Hepatocyte (in vitro differentiated cells): ENCODE data around the gene DAB2. TPM values are rescaled to one million over a fixed set of nuclear protein-coding genes. Genes with fewer than 3 reads are reported as not detected.

ENCODE experiments used
- DNase-seq: peaks from one replicate; pipeline ENCODE4 v3.0.0-alpha.2; 2016; ENCODE audit warnings: low spot score
- H2AFZ ChIP-seq: fragments of 200-600 bp; sonication (generic); 2 replicates; pipeline ENCODE4 v1.6.0; 2016; ENCODE audit warnings: antibody characterized with exemption, mild to moderate bottlenecking
- H3K27ac ChIP-seq: fragments of 200-600 bp; sonication (generic); 2 replicates; pipeline ENCODE4 v1.5.1; 2016; ENCODE audit warnings: mild to moderate bottlenecking
- H3K27me3 ChIP-seq: fragments of 200-600 bp; sonication (generic); 2 replicates; pipeline ENCODE4 v1.6.1; 2016
- H3K36me3 ChIP-seq: fragments of 200-600 bp; sonication (generic); replicated peaks from 2 replicates; pipeline ENCODE4 v1.5.1; 2016; ENCODE audit warnings: low read depth; ENCODE audit not compliant: insufficient read depth
- H3K4me1 ChIP-seq: fragments of 200-600 bp; sonication (generic); 2 replicates; pipeline ENCODE4 v1.5.1; 2016; ENCODE audit warnings: mild to moderate bottlenecking, moderate library complexity; ENCODE audit not compliant: insufficient read depth
- H3K4me2 ChIP-seq: fragments of 200-600 bp; sonication (generic); 2 replicates; pipeline ENCODE4 v1.6.0; 2016
- H3K4me3 ChIP-seq: fragments of 200-600 bp; sonication (generic); 2 replicates; pipeline ENCODE4 v1.5.1; 2016; ENCODE audit warnings: mild to moderate bottlenecking
- H3K79me2 ChIP-seq: fragments of 200-600 bp; sonication (generic); 2 replicates; pipeline ENCODE4 v1.6.0; 2017; ENCODE audit warnings: mild to moderate bottlenecking
- H3K9me2 ChIP-seq: fragments of 200-600 bp; sonication (generic); replicated peaks from 2 replicates; pipeline ENCODE4 v1.6.0; 2017; ENCODE audit warnings: mild to moderate bottlenecking; ENCODE audit not compliant: insufficient read depth
- H3K9me3 ChIP-seq: fragments of 200-600 bp; sonication (generic); 2 replicates; pipeline ENCODE4 v1.5.1; 2016; ENCODE audit warnings: low read depth, mild to moderate bottlenecking
- H4K20me1 ChIP-seq: fragments of 200-600 bp; sonication (generic); 2 replicates; pipeline ENCODE4 v1.6.0; 2016; ENCODE audit warnings: mild to moderate bottlenecking; ENCODE audit not compliant: insufficient read depth, poor library complexity, severe bottlenecking
- CTCF ChIP-seq: fragments of 200-600 bp; sonication (generic); IDR thresholded peaks from 2 replicates; pipeline ENCODE4 v1.5.1; 2016; ENCODE audit warnings: antibody characterized with exemption, mild to moderate bottlenecking; ENCODE audit not compliant: poor library complexity
- EZH2 ChIP-seq: fragments of 200-600 bp; sonication (generic); IDR thresholded peaks from 2 replicates; pipeline ENCODE4 v1.6.1; 2016; ENCODE audit warnings: antibody characterized with exemption, mild to moderate bottlenecking, borderline replicate concordance
- EZH2phosphoT487 ChIP-seq: fragments of 200-600 bp; sonication (generic); IDR thresholded peaks from one replicate; pipeline ENCODE4 v1.6.1; 2018; ENCODE audit warnings: antibody characterized with exemption, mild to moderate bottlenecking, low read depth, moderate library complexity; ENCODE audit not compliant: unreplicated experiment, severe bottlenecking
- WGBS: methylation state at CpG from one replicate; pipeline ENCODE4 v1.1.6; 2016; ENCODE audit warnings: low lambda C conversion rate; ENCODE audit errors: missing lambda C conversion rate; 5-methylcytosine and 5-hydroxymethylcytosine counted together
- polyA plus RNA-seq: library from polyadenylated mRNA; unstranded; fragments of >200 nt; fragmentation: Nextera tagmentation; extraction: Ambion mirVana; gene quantifications from 2 replicates; pipeline ENCODE4 v1.2.1, GENCODE V29; 2016
- total RNA-seq: library from RNA; depleted of rRNA; stranded (reverse); fragments of >200 nt; gene quantifications from 2 replicates; pipeline ENCODE4 v1.2.3, GENCODE V29; 2014

The DAB2 gene
- total and polyA plus RNA-seq, 2 experiments from 2014 or later, result 98.9 to 130 TPM

GRCh38 chr5:39419796-39420195 is 5.0 kb downstream of the DAB2 start:
- Histone ChIP-seq H3K4me2 (peak overlapping the region; percentile 76), H3K79me2 (peaks cover 94% of the 10 kb centered on the region), H3K9me2 (no peaks in the 10 kb centered on the region), H2AFZ (no peak overlapping the region), H3K36me3 (no peaks in the 10 kb centered on the region), H3K27me3 (no peaks in the 10 kb centered on the region), H3K9me3 (no peaks in the 10 kb centered on the region), H4K20me1 (peaks cover 10% of the 10 kb centered on the region), H3K4me1 (peaks cover 36% of the 10 kb centered on the region), H3K4me3 (no peak overlapping the region), H3K27ac (peak overlapping the region; percentile 10)
- no peak for DNase-seq
- no peak for TF ChIP-seq CTCF
- TF ChIP-seq EZH2, result no peak
- TF ChIP-seq EZH2phosphoT487, result no peak
- WGBS, result 28% methylated on average over 1 of the region's 1 CpG

- Histone ChIP-seq H3K4me1 (peaks cover 46% of the 10 kb centered on the region), H3K9me2 (no peaks in the 10 kb centered on the region), H2AFZ (no peak overlapping the region), H4K20me1 (peaks cover 16% of the 10 kb centered on the region), H3K9me3 (no peaks in the 10 kb centered on the region), H3K79me2 (peaks cover 100% of the 10 kb centered on the region), H3K4me2 (peak overlapping the region; percentile 24), H3K4me3 (no peak overlapping the region), H3K36me3 (no peaks in the 10 kb centered on the region), H3K27me3 (no peaks in the 10 kb centered on the region), H3K27ac (no peak overlapping the region)
- WGBS, result 82% methylated on average over 3 of the region's 3 CpGs
- no peak for TF ChIP-seq EZH2phosphoT487
- no peak for TF ChIP-seq CTCF
- no peak for TF ChIP-seq EZH2
- no peak for DNase-seq
These were observed 6.8 kb downstream of the DAB2 start for GRCh38 chr5:39417979-39418378.

DNA sequence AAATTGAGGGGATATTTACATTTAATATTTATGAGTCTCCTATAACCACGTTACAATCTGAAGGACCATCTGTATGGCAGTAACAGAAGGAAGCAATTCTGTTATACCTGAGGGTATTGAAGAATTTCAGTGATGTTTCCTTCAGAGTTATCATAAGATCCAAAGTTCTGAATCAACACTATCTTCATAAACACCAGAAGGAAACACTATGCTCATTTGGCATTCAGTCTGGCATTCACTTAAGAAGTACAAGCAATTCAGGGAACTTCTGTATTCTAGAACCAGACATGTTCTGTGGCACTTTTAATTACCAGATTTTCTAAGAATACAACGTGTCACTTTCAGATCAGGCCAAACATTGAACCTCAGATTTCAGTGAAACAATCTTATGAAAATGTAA is 9.6 kb downstream of the DAB2 start:
- 82% methylated on average over 2 of the region's 2 CpGs for WGBS
- peaks cover 42% of the 10 kb centered on the region for H3K4me1 ChIP-seq
- H3K27ac ChIP-seq, result no peak overlapping the region
- H3K79me2 ChIP-seq, result peaks cover 97% of the 10 kb centered on the region
- TF ChIP-seq CTCF (no peak), EZH2 (no peak), EZH2phosphoT487 (no peak)
- H2AFZ ChIP-seq, result no peak overlapping the region
- no peak overlapping the region for H3K4me2 ChIP-seq
- H3K27me3 ChIP-seq, result no peaks in the 10 kb centered on the region
- no peaks in the 10 kb centered on the region for H3K9me3 ChIP-seq
- peaks cover 16% of the 10 kb centered on the region for H4K20me1 ChIP-seq
- no peak overlapping the region for H3K4me3 ChIP-seq
- no peaks in the 10 kb centered on the region for H3K36me3 ChIP-seq
- H3K9me2 ChIP-seq, result no peaks in the 10 kb centered on the region
- no peak for DNase-seq

GRCh38 chr5:39414426-39414825 is 10.4 kb downstream of the DAB2 start:
- Histone ChIP-seq H2AFZ (no peak overlapping the region), H3K27me3 (no peaks in the 10 kb centered on the region), H3K4me1 (peaks cover 35% of the 10 kb centered on the region), H3K9me3 (no peaks in the 10 kb centered on the region), H3K79me2 (peaks cover 95% of the 10 kb centered on the region), H3K4me2 (no peak overlapping the region), H3K4me3 (no peak overlapping the region), H3K36me3 (no peaks in the 10 kb centered on the region), H3K27ac (no peak overlapping the region), H3K9me2 (no peaks in the 10 kb centered on the region), H4K20me1 (peaks cover 16% of the 10 kb centered on the region)
- no peak for TF ChIP-seq EZH2
- TF ChIP-seq CTCF, result no peak
- TF ChIP-seq EZH2phosphoT487, result no peak
- no peak for DNase-seq
